ENCODE measurements around the gene OR2L5. TPM values are rescaled to one million over a fixed set of nuclear protein-coding genes. Genes with fewer than 3 reads are reported as not detected.

OR2L5 gene
- total and polyA plus RNA-seq, 2 experiments from 2014 or later = not detected

- Histone ChIP-seq H3K79me2 (ENCODE audit: insufficient read depth) (no peaks in the 10 kb centered on the region), H3K9me3 (ENCODE audit: low read depth) (no peaks in the 10 kb centered on the region), H3K27me3 (replicated peaks; ENCODE audit: insufficient read depth) (no peaks in the 10 kb centered on the region), H3F3A (ENCODE audit: insufficient read depth) (no peaks in the 10 kb centered on the region), H2AFZ (no peak overlapping the region), H3K4me1 (ENCODE audit: insufficient read depth) (no peaks in the 10 kb centered on the region), H4K20me1 (ENCODE audit: insufficient read depth) (no peaks in the 10 kb centered on the region), H3K27ac (no peak overlapping the region), H3K9me2 (ENCODE audit: insufficient read depth) (no peaks in the 10 kb centered on the region), H3K9ac (no peak overlapping the region), H3K4me3 (no peak overlapping the region), H3K36me3 (ENCODE audit: low read depth) (no peaks in the 10 kb centered on the region), H3K4me2 (ENCODE audit: unreplicated experiment) (no peak overlapping the region)
- WGBS, 2 experiments (ENCODE audit: low coverage in 1 of 2, low lambda C conversion rate in 2 of 2, missing lambda C conversion rate in 2 of 2) = 0% methylated on average over 2 of the region's 2 CpGs
- in situ Hi-C loops (cut with MboI) = no loop called here
- TF ChIP-seq EZH2phosphoT487 (IDR thresholded peaks at IDR 0.05; ENCODE audit: insufficient read depth, low read depth) (no peak), EZH2 (IDR thresholded peaks at IDR 0.05; ENCODE audit: insufficient read depth, poor library complexity, severe bottlenecking) (no peak)
- DNase-seq = no peak
These were observed 41.8 kb downstream of the OR2L5 start for GRCh38 chr1:248055261-248055660.

- Histone ChIP-seq H3K79me2 (ENCODE audit: insufficient read depth) (no peaks in the 10 kb centered on the region), H3K9ac (no peak overlapping the region), H4K20me1 (ENCODE audit: insufficient read depth) (no peaks in the 10 kb centered on the region), H3K9me3 (ENCODE audit: low read depth) (peaks cover 2% of the 10 kb centered on the region), H2AFZ (no peak overlapping the region), H3K4me1 (ENCODE audit: insufficient read depth) (no peaks in the 10 kb centered on the region), H3K4me3 (no peak overlapping the region), H3F3A (ENCODE audit: insufficient read depth) (no peaks in the 10 kb centered on the region), H3K36me3 (ENCODE audit: low read depth) (no peaks in the 10 kb centered on the region), H3K27me3 (replicated peaks; ENCODE audit: insufficient read depth) (no peaks in the 10 kb centered on the region), H3K4me2 (ENCODE audit: unreplicated experiment) (no peak overlapping the region), H3K9me2 (ENCODE audit: insufficient read depth) (no peaks in the 10 kb centered on the region), H3K27ac (no peak overlapping the region)
- in situ Hi-C loops (cut with MboI) = no loop called here
- WGBS, 2 experiments (ENCODE audit: low coverage in 1 of 2, low lambda C conversion rate in 2 of 2, missing lambda C conversion rate in 2 of 2) = 18 to 27% methylated on average over 2 of the region's 2 CpGs
- no peak for TF ChIP-seq EZH2 (IDR thresholded peaks at IDR 0.05; ENCODE audit: insufficient read depth, poor library complexity, severe bottlenecking)
- TF ChIP-seq EZH2phosphoT487 (IDR thresholded peaks at IDR 0.05; ENCODE audit: insufficient read depth, low read depth) = no peak
- DNase-seq = no peak
These were observed 51.6 kb downstream of the OR2L5 start for GRCh38 chr1:248065071-248065470.

DNA sequence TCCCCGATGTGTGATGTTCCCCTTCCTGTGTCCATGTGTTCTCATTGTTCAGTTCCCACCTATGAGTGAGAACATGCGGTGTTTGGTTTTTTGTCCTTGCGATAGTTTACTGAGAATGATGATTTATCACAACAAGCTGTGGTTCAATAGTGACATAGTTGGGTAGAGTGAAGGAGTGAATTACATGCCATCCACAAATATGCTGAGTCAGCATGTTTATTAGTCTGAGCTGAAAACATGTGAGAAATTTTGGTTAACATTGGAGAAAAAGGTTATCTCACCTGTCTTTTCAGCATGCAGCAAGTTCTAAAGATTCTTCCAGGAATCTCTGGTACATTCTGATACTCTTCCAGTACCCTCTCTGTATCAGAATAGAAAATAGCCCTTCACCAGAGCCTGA, 52.1 kb downstream of the OR2L5 start:
- no peaks in the 10 kb centered on the region for H3K27me3 ChIP-seq (replicated peaks; ENCODE audit: insufficient read depth)
- DNase-seq = no peak
- H3K79me2 ChIP-seq (ENCODE audit: insufficient read depth) = no peaks in the 10 kb centered on the region
- no peak overlapping the region for H3K4me3 ChIP-seq
- WGBS, 2 experiments (ENCODE audit: low coverage in 1 of 2, low lambda C conversion rate in 2 of 2, missing lambda C conversion rate in 2 of 2) = 80 to 97% methylated on average over 2 to 3 of the region's 3 CpGs
- H3K9ac ChIP-seq = no peak overlapping the region
- in situ Hi-C loops (cut with MboI) = no loop called here
- H3K9me2 ChIP-seq (ENCODE audit: insufficient read depth) = no peaks in the 10 kb centered on the region
- no peaks in the 10 kb centered on the region for H3K4me1 ChIP-seq (ENCODE audit: insufficient read depth)
- TF ChIP-seq EZH2phosphoT487 (IDR thresholded peaks at IDR 0.05; ENCODE audit: insufficient read depth, low read depth) = no peak
- no peak for TF ChIP-seq EZH2 (IDR thresholded peaks at IDR 0.05; ENCODE audit: insufficient read depth, poor library complexity, severe bottlenecking)
- no peaks in the 10 kb centered on the region for H3F3A ChIP-seq (ENCODE audit: insufficient read depth)
- no peak overlapping the region for H3K4me2 ChIP-seq (ENCODE audit: unreplicated experiment)
- no peaks in the 10 kb centered on the region for H4K20me1 ChIP-seq (ENCODE audit: insufficient read depth)
- no peak overlapping the region for H3K27ac ChIP-seq
- H2AFZ ChIP-seq = no peak overlapping the region
- peaks cover 2% of the 10 kb centered on the region for H3K9me3 ChIP-seq (ENCODE audit: low read depth)
- no peaks in the 10 kb centered on the region for H3K36me3 ChIP-seq (ENCODE audit: low read depth)

Small RNAs within 50 kb of the gene (small RNA-seq; reads per million reads assigned to genes)
- not detected for gene RF00019 (ENCODE audit: low read depth, low replicate concordance)

Other genes with a start within 250 kb of the OR2L5 start
- gene OR14A16, start 189.5 kb upstream of the OR2L5 start, total RNA-seq (2014; rRNA removed; shearing (Covaris generic)) = not detected in 2 replicates
- not detected in 2 replicates for gene OR14A16, start 189.5 kb upstream of the OR2L5 start, polyA plus RNA-seq (2016; fragmentation: Nextera tagmentation; extraction: Ambion mirVana)
- gene OR11L1, start 171.8 kb upstream of the OR2L5 start, total RNA-seq (2014; rRNA removed; shearing (Covaris generic)) = not detected in 2 replicates
- not detected in 2 replicates for gene OR11L1, start 171.8 kb upstream of the OR2L5 start, polyA plus RNA-seq (2016; fragmentation: Nextera tagmentation; extraction: Ambion mirVana)
- not detected in 2 replicates for gene TRIM58, start 156.5 kb upstream of the OR2L5 start, total RNA-seq (2014; rRNA removed; shearing (Covaris generic))
- gene TRIM58, start 156.5 kb upstream of the OR2L5 start, polyA plus RNA-seq (2016; fragmentation: Nextera tagmentation; extraction: Ambion mirVana) = not detected in 2 replicates
- gene OR2W3, start 118.1 kb upstream of the OR2L5 start, total RNA-seq (2014; rRNA removed; shearing (Covaris generic)) = not detected in 2 replicates
- not detected in 2 replicates for gene OR2W3, start 118.1 kb upstream of the OR2L5 start, polyA plus RNA-seq (2016; fragmentation: Nextera tagmentation; extraction: Ambion mirVana)
- not detected in 2 replicates for gene OR2T8, start 93.4 kb upstream of the OR2L5 start, total RNA-seq (2014; rRNA removed; shearing (Covaris generic))
- not detected in 2 replicates for gene OR2T8, start 93.4 kb upstream of the OR2L5 start, polyA plus RNA-seq (2016; fragmentation: Nextera tagmentation; extraction: Ambion mirVana)
- not detected in 2 replicates for gene OR2AJ1, start 88.8 kb upstream of the OR2L5 start, total RNA-seq (2014; rRNA removed; shearing (Covaris generic))
- not detected in 2 replicates for gene OR2AJ1, start 88.8 kb upstream of the OR2L5 start, polyA plus RNA-seq (2016; fragmentation: Nextera tagmentation; extraction: Ambion mirVana)
- gene OR2L8, start 64.8 kb upstream of the OR2L5 start, total RNA-seq (2014; rRNA removed; shearing (Covaris generic)) = not detected in 2 replicates
- gene OR2L8, start 64.8 kb upstream of the OR2L5 start, polyA plus RNA-seq (2016; fragmentation: Nextera tagmentation; extraction: Ambion mirVana) = not detected in 2 replicates
- gene OR2AK2, start 48.4 kb upstream of the OR2L5 start, total RNA-seq (2014; rRNA removed; shearing (Covaris generic)) = not detected in 2 replicates
- not detected in 2 replicates for gene OR2AK2, start 48.4 kb upstream of the OR2L5 start, polyA plus RNA-seq (2016; fragmentation: Nextera tagmentation; extraction: Ambion mirVana)
- gene OR2L2, start 16.4 kb downstream of the OR2L5 start, total RNA-seq (2014; rRNA removed; shearing (Covaris generic)) = not detected in 2 replicates
- gene OR2L2, start 16.4 kb downstream of the OR2L5 start, polyA plus RNA-seq (2016; fragmentation: Nextera tagmentation; extraction: Ambion mirVana) = not detected in 2 replicates
- not detected in 2 replicates for gene OR2L3, start 33.2 kb downstream of the OR2L5 start, total RNA-seq (2014; rRNA removed; shearing (Covaris generic))
- not detected in 2 replicates for gene OR2L3, start 33.2 kb downstream of the OR2L5 start, polyA plus RNA-seq (2016; fragmentation: Nextera tagmentation; extraction: Ambion mirVana)
- gene OR2L13, start 81.5 kb downstream of the OR2L5 start, total RNA-seq (2014; rRNA removed; shearing (Covaris generic)) = not detected in 2 replicates
- gene OR2L13, start 81.5 kb downstream of the OR2L5 start, polyA plus RNA-seq (2016; fragmentation: Nextera tagmentation; extraction: Ambion mirVana) = not detected in 2 replicates
- gene OR2M5, start 131.5 kb downstream of the OR2L5 start, total RNA-seq (2014; rRNA removed; shearing (Covaris generic)) = not detected in 2 replicates
- not detected in 2 replicates for gene OR2M5, start 131.5 kb downstream of the OR2L5 start, polyA plus RNA-seq (2016; fragmentation: Nextera tagmentation; extraction: Ambion mirVana)
- gene OR2M2, start 161.2 kb downstream of the OR2L5 start, total RNA-seq (2014; rRNA removed; shearing (Covaris generic)) = not detected in 2 replicates
- not detected in 2 replicates for gene OR2M2, start 161.2 kb downstream of the OR2L5 start, polyA plus RNA-seq (2016; fragmentation: Nextera tagmentation; extraction: Ambion mirVana)
- gene OR2M3, start 183.6 kb downstream of the OR2L5 start, total RNA-seq (2014; rRNA removed; shearing (Covaris generic)) = not detected in 2 replicates
- gene OR2M3, start 183.6 kb downstream of the OR2L5 start, polyA plus RNA-seq (2016; fragmentation: Nextera tagmentation; extraction: Ambion mirVana) = not detected in 2 replicates
- not detected in 2 replicates for gene OR2M4, start 217.8 kb downstream of the OR2L5 start, total RNA-seq (2014; rRNA removed; shearing (Covaris generic))
- not detected in 2 replicates for gene OR2M4, start 217.8 kb downstream of the OR2L5 start, polyA plus RNA-seq (2016; fragmentation: Nextera tagmentation; extraction: Ambion mirVana)

Data from GM23248 (cell line).